Anterior cingulate cortex (tissue), 58 donors: ENCODE measurements around the gene BABAM2.

ENCODE experiments used
- DNase-seq, 58 donors: peaks; one replicate each; lab custom pipeline; 2025; lab: John Stamatoyannopoulos, UW

The BABAM2 gene

DNA sequence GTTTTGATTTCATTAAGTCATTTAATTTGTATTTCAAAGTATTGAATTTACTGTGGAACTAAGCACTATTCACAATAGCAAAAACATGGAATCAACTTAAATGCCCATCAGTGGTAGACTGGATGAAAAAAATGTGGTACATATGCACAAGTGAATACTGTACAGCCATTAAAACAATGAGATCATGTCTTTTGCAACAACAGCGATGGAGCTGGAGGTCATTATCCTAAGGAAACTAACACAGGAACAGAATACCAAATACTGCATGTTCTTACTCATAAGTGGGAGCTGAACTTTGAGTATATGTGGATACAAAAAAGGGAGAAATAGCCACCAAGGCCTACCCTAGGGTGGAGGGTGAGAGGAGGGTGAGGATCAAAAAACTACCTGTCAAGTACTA lies 164.4 kb downstream of the BABAM2 start:
- no peak for DNase-seq

DNA sequence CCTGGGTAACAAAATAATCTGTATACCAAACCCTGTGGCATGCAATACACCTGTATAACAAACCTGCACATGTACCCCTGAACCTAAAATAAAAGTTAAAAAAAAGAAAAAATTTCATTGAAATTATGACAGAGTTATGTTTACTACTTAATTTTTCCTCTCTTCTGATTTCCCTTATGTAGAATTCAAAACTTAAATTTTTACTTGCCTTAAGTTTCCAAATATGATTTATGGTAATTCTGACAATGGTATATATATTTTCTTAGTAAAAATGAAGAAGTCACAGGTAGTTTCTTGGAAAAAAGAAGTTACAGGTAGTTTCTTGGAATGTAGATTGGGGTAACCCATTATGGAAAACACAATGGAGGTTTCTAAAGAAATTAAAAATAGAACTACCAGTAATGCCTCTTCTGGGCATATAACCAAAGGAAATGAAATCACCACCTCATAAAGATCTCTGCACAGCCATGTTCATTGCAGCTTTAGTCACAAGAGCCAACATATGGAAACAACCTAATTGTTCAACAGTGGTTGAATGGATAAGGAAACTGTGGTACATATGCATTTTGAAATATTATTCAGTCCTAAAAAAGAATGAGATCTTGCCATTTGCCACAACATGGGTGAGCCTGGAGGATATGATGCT lies 164.9 kb downstream of the BABAM2 start:
- no peak for DNase-seq

DNA sequence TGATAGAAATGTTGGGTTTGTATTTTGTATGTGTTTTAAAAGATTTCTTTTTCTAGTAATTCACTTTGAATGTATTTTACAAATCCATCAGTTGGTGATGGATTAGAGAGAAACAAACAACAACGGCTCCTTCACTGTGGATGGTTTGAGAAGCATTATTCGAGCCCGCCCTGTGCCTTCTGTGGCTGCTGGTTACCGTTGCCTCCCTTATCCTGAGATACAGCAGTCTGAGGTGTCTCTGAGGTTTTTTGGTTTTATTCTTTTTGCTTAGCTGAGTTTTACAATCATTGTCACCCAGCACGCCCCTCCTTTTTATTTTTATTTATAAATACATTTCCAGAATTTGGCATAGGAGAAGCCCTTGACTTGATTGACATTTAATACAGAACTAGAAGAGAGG lies 168.3 kb downstream of the BABAM2 start:
- no peak for DNase-seq

GRCh38 chr2:28062867-28063266 lies 172.3 kb downstream of the BABAM2 start:
- no peak for DNase-seq

- no peak for DNase-seq
Observed at GRCh38 chr2:28063492-28063962, 173.0 kb downstream of the BABAM2 start.

DNA sequence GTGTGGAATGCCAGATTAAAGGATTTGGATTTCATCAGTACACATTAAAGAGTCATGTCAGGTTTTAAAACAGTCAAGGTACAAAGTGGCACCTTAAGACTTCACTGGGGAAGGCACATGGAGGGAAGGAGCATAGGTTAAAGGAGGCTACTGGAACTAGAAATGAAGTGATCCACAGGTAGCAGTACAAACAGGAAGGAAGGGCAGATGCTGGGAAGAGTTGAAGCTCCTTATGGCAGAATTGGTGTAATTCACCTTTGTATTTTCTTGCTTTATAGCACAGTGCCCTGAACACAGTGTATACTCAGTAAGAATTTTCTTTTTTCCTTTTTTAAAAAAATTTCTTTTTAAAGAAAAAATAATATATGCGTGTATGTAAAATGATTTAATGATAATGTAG lies 177.1 kb downstream of the BABAM2 start:
- no peak for DNase-seq

GRCh38 chr2:28068088-28068487 lies 177.6 kb downstream of the BABAM2 start:
- DNase-seq: no peak

GRCh38 chr2:28068527-28068926 lies 178.0 kb downstream of the BABAM2 start:
- DNase-seq: peak in 1 of 58 donors; percentile 2

- peak in 2 of 58 donors; percentile 20 to 22 for DNase-seq
Observed at GRCh38 chr2:28071221-28071620, 180.7 kb downstream of the BABAM2 start.

DNA sequence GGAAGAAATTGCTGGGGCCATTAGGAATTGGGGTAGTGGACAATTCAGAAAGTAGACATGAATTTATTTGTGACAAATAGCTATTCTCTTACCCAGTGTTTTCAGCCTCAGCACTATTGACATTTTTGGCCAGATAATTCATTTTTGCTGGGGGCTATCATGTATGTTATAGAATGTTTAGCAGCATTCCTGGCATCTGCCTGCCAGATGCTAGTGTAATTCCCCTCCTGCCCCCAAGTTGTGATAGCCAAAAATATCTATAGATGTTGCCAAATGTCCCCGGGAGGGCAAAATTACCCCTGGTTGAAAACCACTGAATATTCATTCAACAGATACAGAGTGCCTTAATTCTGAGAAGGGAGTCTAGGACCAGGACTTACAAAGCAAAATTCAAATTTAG lies 183.6 kb downstream of the BABAM2 start:
- DNase-seq: no peak

GRCh38 chr2:28080911-28081310 lies 190.4 kb downstream of the BABAM2 start:
- peak in 1 of 58 donors; percentile 11 for DNase-seq

DNA sequence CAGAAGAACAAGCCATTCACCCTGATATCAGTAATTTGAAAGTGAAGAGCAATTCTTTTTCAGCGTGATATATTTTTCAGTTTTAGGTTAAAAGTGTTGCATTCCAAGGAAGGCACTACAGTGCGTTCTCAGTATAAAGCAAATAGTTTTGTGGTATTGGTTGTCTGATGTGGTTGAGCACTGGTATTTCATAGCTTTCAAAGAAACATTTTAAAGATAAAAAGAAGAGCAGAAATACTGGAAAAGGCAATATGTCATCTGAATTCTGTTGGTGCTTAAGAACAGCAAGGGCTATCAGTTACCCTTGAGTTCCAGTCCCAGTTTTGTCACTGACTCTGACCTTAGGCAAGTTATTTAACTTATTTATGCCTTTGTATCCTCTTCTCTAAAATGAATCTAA lies 191.6 kb downstream of the BABAM2 start:
- DNase-seq: no peak

DNA sequence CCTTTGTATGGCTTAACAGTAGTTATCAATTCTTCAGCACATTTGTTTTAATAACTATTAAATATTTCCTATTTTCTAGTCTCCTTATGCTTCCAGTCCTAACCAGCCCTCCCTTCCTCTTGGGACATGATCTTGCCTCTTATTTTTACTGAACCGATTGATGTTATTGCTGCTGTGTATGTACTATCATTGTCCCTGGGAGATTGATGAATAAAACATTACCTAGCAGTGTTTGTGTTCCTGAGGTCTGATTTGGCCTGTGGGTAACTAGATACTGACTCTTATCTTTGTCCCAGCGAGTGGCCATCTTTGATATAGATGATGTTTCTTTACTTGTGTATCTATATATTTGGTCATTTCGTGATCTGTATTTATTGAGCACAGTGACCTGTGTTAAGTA lies 192.9 kb downstream of the BABAM2 start:
- DNase-seq: no peak

- no peak for DNase-seq
Observed at GRCh38 chr2:28084564-28084963, 194.0 kb downstream of the BABAM2 start.

GRCh38 chr2:28085201-28085600 lies 194.7 kb downstream of the BABAM2 start:
- no peak for DNase-seq

GRCh38 chr2:28086611-28087010 lies 196.1 kb downstream of the BABAM2 start:
- DNase-seq: no peak

GRCh38 chr2:28088970-28089369 lies 198.4 kb downstream of the BABAM2 start:
- DNase-seq: no peak

- DNase-seq: no peak
Observed at GRCh38 chr2:28089486-28089885, 199.0 kb downstream of the BABAM2 start.

DNA sequence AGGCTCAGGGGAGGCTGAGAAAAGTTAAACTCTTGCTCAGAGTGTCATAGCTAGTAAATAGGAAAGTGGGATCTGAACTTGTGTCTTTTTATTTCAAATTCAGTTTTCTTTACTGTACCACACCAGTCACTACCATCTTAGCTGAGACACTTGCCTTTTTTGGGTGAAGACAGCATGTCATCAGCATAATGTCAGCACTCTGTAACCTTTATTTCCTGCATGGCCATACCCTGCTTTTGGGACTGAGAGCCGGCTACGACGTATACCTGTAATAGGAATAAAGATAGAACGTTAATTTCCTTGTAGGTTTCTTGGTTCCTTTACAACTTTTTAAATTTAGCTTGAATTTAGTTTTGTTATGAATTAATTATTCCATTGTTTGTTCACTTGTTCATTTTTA lies 202.8 kb downstream of the BABAM2 start:
- no peak for DNase-seq

DNA sequence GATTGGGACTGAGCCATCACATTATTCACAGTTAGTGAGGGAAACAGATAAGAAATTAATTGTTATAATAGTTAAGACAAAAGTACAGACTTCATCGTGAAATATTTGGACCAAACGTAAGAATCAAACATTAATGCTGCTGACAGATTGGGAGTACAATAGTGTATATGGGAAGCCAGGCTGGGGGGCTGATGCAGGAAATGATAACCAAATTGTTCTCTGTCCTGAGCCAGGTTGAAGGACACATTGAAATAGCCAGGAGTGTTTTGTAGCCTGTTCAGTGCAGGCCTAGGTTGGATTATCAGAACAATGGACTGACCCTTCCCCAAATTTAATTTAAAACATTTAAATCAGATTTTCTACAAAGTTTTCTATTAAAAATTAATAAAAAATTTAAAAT lies 203.2 kb downstream of the BABAM2 start:
- no peak for DNase-seq

GRCh38 chr2:28094739-28095138 lies 204.2 kb downstream of the BABAM2 start:
- no peak for DNase-seq

DNA sequence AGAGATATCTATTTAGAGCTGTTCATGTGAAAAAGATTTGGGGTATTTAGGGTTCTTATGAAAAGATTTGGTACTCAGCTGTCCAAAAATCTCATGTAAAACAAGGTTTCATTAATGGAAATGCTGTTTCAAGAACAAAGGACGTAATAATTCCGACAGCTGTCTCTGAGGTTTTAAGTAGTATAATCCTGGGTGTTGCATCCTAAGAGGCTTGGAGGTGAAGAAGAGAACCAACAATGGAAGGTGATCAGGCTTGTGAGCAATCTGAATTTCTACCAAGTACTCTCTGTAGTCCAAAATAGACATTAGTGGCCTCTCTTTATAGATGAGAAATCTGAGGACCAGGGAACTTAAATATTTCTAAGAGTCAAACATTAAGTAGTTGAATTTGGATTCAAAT lies 205.1 kb downstream of the BABAM2 start:
- no peak for DNase-seq

GRCh38 chr2:28096421-28096820 lies 205.9 kb downstream of the BABAM2 start:
- no peak for DNase-seq
